Measurements from ENCODE around the gene KDM4C. TPM values are rescaled to one million over a fixed set of nuclear protein-coding genes. Genes with fewer than 3 reads are reported as not detected.

KDM4C gene
- total and polyA plus RNA-seq, 2 of the 4 experiments (the other 2 are of a cell fraction), result 11.8 to 23.8 TPM

GRCh38 chr9:7056254-7056653 lies 298.5 kb downstream of the KDM4C start:
- Histone ChIP-seq H3K36me3 (ENCODE audit: control insufficient read depth, insufficient read depth, low read length) (no peaks in the 10 kb centered on the region), H3K4ac (ENCODE audit: low read depth, low read length) (no peak overlapping the region), H4K8ac (ENCODE audit: low read depth in 2 of 2, low read length in 2 of 2) (no peak overlapping the region), H3K27ac (ENCODE audit: insufficient read depth, low read length) (no peak overlapping the region), H3K4me1 (ENCODE audit: control insufficient read depth, insufficient read depth, low read length) (peaks cover 3% of the 10 kb centered on the region), H3K9me1 (ENCODE audit: insufficient read depth, low read length) (no peaks in the 10 kb centered on the region), H3K18ac (ENCODE audit: low read depth, low read length) (no peak overlapping the region), H3K4me3 (ENCODE audit: insufficient read depth, low read depth, low read length) (no peak overlapping the region), H2BK120ac (ENCODE audit: low read depth, low read length) (no peak overlapping the region), H3K9ac (ENCODE audit: low read depth, low read length) (no peak overlapping the region), H2AK5ac (ENCODE audit: low read depth, low read length) (no peak overlapping the region), H3K9me3 (ENCODE audit: control insufficient read depth, insufficient read depth, low read length) (no peaks in the 10 kb centered on the region), H4K20me1 (ENCODE audit: insufficient read depth, low read length) (no peaks in the 10 kb centered on the region), H4K5ac (ENCODE audit: low read depth, low read length) (no peak overlapping the region), H2BK20ac (ENCODE audit: low read depth, low read length) (no peak overlapping the region), H3K56ac (ENCODE audit: extremely low read depth, insufficient read depth, low read length) (no peak overlapping the region), H3K27me3 (ENCODE audit: control insufficient read depth, insufficient read depth, low read length) (no peaks in the 10 kb centered on the region), H3K14ac (replicated peaks; ENCODE audit: low read depth, low read length) (no peak overlapping the region), H2AFZ (replicated peaks; ENCODE audit: low read length, poor library complexity) (no peak overlapping the region), H3K4me2 (ENCODE audit: low read depth, low read length) (no peak overlapping the region), H2AK9ac (replicated peaks; ENCODE audit: low read depth, low read length, poor library complexity) (no peak overlapping the region), H2BK15ac (ENCODE audit: low read depth, low read length) (no peak overlapping the region), H3K23ac (ENCODE audit: low read depth, low read length) (no peak overlapping the region), H3K79me1 (ENCODE audit: low read depth in 1 of 2, low read length in 2 of 2) (no peaks in the 10 kb centered on the region), H2BK5ac (ENCODE audit: low read depth, low read length, poor library complexity, severe bottlenecking) (no peak overlapping the region), H4K91ac (ENCODE audit: insufficient read depth, low read depth, low read length) (no peak overlapping the region)
- dilution Hi-C loops (cut with HindIII; ENCODE audit: low sequenced_read_pairs, unreplicated experiment) (no loop called here), in situ Hi-C loops (cut with MboI; ENCODE audit: low sequenced_read_pairs) (loop anchor here (10.0 kb wide), 1 partner anchor 479 kb away; no protein-coding TSS in a partner anchor), intact Hi-C loops (cut with micrococcal nuclease) (loop anchor here (10.0 kb wide), 3 partner anchors 289 to 739 kb away; partner anchors contain the start of gene DMAC1)
- ChIA-PET POLR2A (ENCODE audit: unreplicated experiment) (no interaction called here), CTCF (no interaction called here)
- ATAC-seq (ENCODE audit: low read depth) (no peak), DNase-seq (no peak)
- TF ChIP-seq NFE2L2 (IDR thresholded peaks at IDR 0.05; ENCODE audit: low read depth, low read length) (no peak), USF2 (IDR thresholded peaks at IDR 0.05; ENCODE audit: low read depth, low read length) (no peak), ELK1 (IDR thresholded peaks at IDR 0.05; ENCODE audit: borderline replicate concordance, low read depth, low read length) (no peak), RAD21 (IDR thresholded peaks at IDR 0.05; ENCODE audit: low read length) (no peak), CHD1 (IDR thresholded peaks at IDR 0.05; ENCODE audit: low read depth, low read length) (no peak), MAFK (IDR thresholded peaks at IDR 0.05; ENCODE audit: low read depth, low read length) (no peak), SMC3 (IDR thresholded peaks at IDR 0.05; ENCODE audit: low read depth, low read length) (no peak), POLR2A (IDR thresholded peaks at IDR 0.05; ENCODE audit: low read depth, low read length) (no peak), MXI1 (IDR thresholded peaks at IDR 0.05; ENCODE audit: borderline replicate concordance, low read depth, low read length) (no peak), MAZ (IDR thresholded peaks at IDR 0.05; ENCODE audit: borderline replicate concordance, low read depth, low read length) (no peak), FOS (IDR thresholded peaks at IDR 0.05; ENCODE audit: low read depth, low read length) (no peak), BHLHE40 (IDR thresholded peaks at IDR 0.05; ENCODE audit: low read depth, low read length) (no peak), RFX5 (IDR thresholded peaks at IDR 0.05; ENCODE audit: low read depth, low read length) (no peak), CTCF (conservative IDR thresholded peaks at IDR 0.05; ENCODE audit: low read depth, low read length) (no peak)
- BruUV-seq (replicated peaks), result no TSS peak
